ENCODE results near the gene ECEL1.
"Not testable (repeated sequence)": the region's sequence is repeated elsewhere in the genome, so short reads cannot be mapped to it uniquely, and the experiment has no call there.

ECEL1 gene

DNA sequence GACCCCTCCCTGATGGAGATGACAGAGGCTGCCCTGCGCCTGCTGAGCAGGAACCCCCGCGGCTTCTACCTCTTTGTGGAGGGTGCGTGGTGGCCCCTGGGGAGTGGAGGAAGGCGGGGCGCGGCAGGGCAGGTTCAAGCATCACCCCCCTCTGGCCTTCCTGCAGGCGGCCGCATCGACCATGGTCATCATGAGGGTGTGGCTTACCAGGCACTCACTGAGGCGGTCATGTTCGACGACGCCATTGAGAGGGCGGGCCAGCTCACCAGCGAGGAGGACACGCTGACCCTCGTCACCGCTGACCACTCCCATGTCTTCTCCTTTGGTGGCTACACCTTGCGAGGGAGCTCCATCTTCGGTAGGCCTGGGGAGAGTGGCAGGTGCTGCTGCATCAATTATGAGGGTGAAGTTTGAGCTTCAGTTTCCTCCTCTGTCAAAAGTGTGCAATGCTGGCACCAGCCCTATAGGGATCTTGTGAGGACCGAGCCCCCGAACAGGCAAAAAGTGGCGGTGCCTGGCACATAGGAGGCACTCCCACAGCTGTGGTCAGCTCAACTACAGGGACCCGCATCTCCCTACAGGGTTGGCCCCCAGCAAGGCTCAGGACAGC, 29.5 kb downstream of the ECEL1 start:
- H3K4me1 ChIP-seq (ENCODE audit: insufficient read depth, low read length) = no peaks in the 10 kb centered on the region
- H3K36me3 ChIP-seq (ENCODE audit: insufficient read depth, low read depth, low read length) = no peaks in the 10 kb centered on the region
- H3K9me3 ChIP-seq (ENCODE audit: insufficient read depth, low read depth, low read length) = no peaks in the 10 kb centered on the region
- no peak overlapping the region for H3K4me3 ChIP-seq (ENCODE audit: low read length)
- no peak overlapping the region for H3K9ac ChIP-seq (ENCODE audit: low read depth, low read length)
- no peak overlapping the region for H3K27ac ChIP-seq (ENCODE audit: low read length)
- no peaks in the 10 kb centered on the region for H3K27me3 ChIP-seq (ENCODE audit: insufficient read depth, low read length)

GRCh38 chr2:232457121-232458011, 30.3 kb downstream of the ECEL1 start:
- no peaks in the 10 kb centered on the region for H3K4me1 ChIP-seq (ENCODE audit: insufficient read depth, low read length)
- no peak overlapping the region for H3K27ac ChIP-seq (ENCODE audit: low read length)
- H3K27me3 ChIP-seq (ENCODE audit: insufficient read depth, low read length) = no peaks in the 10 kb centered on the region
- H3K9ac ChIP-seq (ENCODE audit: low read depth, low read length) = no peak overlapping the region
- no peaks in the 10 kb centered on the region for H3K36me3 ChIP-seq (ENCODE audit: insufficient read depth, low read depth, low read length)
- H3K9me3 ChIP-seq (ENCODE audit: insufficient read depth, low read depth, low read length) = no peaks in the 10 kb centered on the region
- no peak overlapping the region for H3K4me3 ChIP-seq (ENCODE audit: low read length)

- H3K36me3 ChIP-seq (ENCODE audit: insufficient read depth, low read depth, low read length) = no peaks in the 10 kb centered on the region
- no peaks in the 10 kb centered on the region for H3K4me1 ChIP-seq (ENCODE audit: insufficient read depth, low read length)
- H3K9ac ChIP-seq (ENCODE audit: low read depth, low read length) = no peak overlapping the region
- H3K4me3 ChIP-seq (ENCODE audit: low read length) = no peak overlapping the region
- H3K27ac ChIP-seq (ENCODE audit: low read length) = no peak overlapping the region
- H3K27me3 ChIP-seq (ENCODE audit: insufficient read depth, low read length) = no peaks in the 10 kb centered on the region
- H3K9me3 ChIP-seq (ENCODE audit: insufficient read depth, low read depth, low read length) = no peaks in the 10 kb centered on the region
Measured at GRCh38 chr2:232456296-232457120, 31.1 kb downstream of the ECEL1 start.

GRCh38 chr2:232455426-232456255, 32.0 kb downstream of the ECEL1 start, which contains the start of gene ALPI:
Gene ALPI, plus strand, starts transcription at chr2:232456153. Its CDS starts 47 bp downstream, at chr2:232456200.
- Histone ChIP-seq H3K4me1 (ENCODE audit: insufficient read depth, low read length) (no peaks in the 10 kb centered on the region), H3K9me3 (ENCODE audit: insufficient read depth, low read depth, low read length) (no peaks in the 10 kb centered on the region), H3K9ac (ENCODE audit: low read depth, low read length) (no peak within 1 kb of the TSS), H3K36me3 (ENCODE audit: insufficient read depth, low read depth, low read length) (no peaks in the 10 kb centered on the region), H3K27ac (ENCODE audit: low read length) (no peak within 1 kb of the TSS), H3K27me3 (ENCODE audit: insufficient read depth, low read length) (no peaks in the 10 kb centered on the region), H3K4me3 (ENCODE audit: low read length) (no peak within 1 kb of the TSS)

GRCh38 chr2:232454630-232455029, 33.0 kb downstream of the ECEL1 start:
- H3K4me1 ChIP-seq (ENCODE audit: insufficient read depth, low read length) = no peaks in the 10 kb centered on the region
- H3K4me3 ChIP-seq (ENCODE audit: low read length) = no peak overlapping the region
- H3K9me3 ChIP-seq (ENCODE audit: insufficient read depth, low read depth, low read length) = no peaks in the 10 kb centered on the region
- H3K27ac ChIP-seq (ENCODE audit: low read length) = no peak overlapping the region
- H3K9ac ChIP-seq (ENCODE audit: low read depth, low read length) = no peak overlapping the region
- no peaks in the 10 kb centered on the region for H3K36me3 ChIP-seq (ENCODE audit: insufficient read depth, low read depth, low read length)
- H3K27me3 ChIP-seq (ENCODE audit: insufficient read depth, low read length) = no peaks in the 10 kb centered on the region

DNA sequence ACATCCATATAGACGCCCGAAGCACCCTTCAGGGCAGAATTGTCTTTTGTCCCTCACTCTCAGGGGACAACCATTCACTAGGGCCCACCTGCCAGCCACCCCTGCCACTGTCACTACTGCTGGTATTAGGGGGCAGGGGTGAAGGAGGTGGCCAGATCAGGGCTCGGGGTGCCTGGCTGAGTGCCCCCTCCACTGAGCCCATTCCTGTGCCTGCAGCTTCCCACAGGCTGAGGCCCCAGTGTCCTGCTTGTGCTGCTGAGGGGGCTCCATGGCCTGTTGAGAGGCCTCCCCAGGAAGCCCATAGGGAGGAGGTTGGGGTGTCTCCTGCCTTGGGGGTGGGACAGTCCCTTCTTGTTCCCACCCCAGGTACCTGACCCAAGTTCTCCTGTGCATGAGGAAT, 36.0 kb downstream of the ECEL1 start:
- H3K4me3 ChIP-seq (ENCODE audit: low read length); H3K36me3 ChIP-seq (ENCODE audit: insufficient read depth, low read depth, low read length); H3K27me3 ChIP-seq (ENCODE audit: insufficient read depth, low read length); H3K27ac ChIP-seq (ENCODE audit: low read length); H3K4me1 ChIP-seq (ENCODE audit: insufficient read depth, low read length); H3K9ac ChIP-seq (ENCODE audit: low read depth, low read length); H3K9me3 ChIP-seq (ENCODE audit: insufficient read depth, low read depth, low read length): not testable (repeated sequence)

GRCh38 chr2:232449964-232450363, 37.7 kb downstream of the ECEL1 start:
- Histone ChIP-seq H3K9ac (ENCODE audit: low read depth, low read length) (no peak overlapping the region), H3K27ac (ENCODE audit: low read length) (no peak overlapping the region), H3K9me3 (ENCODE audit: insufficient read depth, low read depth, low read length) (no peaks in the 10 kb centered on the region), H3K36me3 (ENCODE audit: insufficient read depth, low read depth, low read length) (no peaks in the 10 kb centered on the region), H3K4me3 (ENCODE audit: low read length) (no peak overlapping the region), H3K27me3 (ENCODE audit: insufficient read depth, low read length) (no peaks in the 10 kb centered on the region), H3K4me1 (ENCODE audit: insufficient read depth, low read length) (no peaks in the 10 kb centered on the region; the same call in 1 of the 2 replicates)

DNA sequence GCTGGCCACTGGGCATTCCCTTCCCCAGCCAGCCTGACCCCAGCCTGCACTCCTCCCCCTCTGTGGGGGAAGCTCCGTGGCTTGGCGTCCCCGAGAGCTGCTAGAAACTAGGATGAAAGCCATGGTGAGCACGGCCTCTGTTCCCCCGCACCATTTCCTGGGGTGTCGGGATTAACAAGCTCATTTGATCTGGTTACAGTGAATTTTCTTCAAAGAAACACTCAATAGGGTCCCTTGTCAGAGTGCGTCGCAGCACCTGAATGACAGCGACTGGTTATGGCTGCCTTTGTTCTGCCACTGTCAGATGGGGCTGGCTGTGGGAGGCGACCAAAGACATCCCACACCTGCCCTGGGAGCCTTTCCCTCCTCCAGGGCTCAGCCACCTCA, 39.3 kb downstream of the ECEL1 start:
- Histone ChIP-seq H3K27ac (ENCODE audit: low read length) (no peak overlapping the region), H3K27me3 (ENCODE audit: insufficient read depth, low read length) (no peaks in the 10 kb centered on the region), H3K9ac (ENCODE audit: low read depth, low read length) (no peak overlapping the region), H3K36me3 (ENCODE audit: insufficient read depth, low read depth, low read length) (no peaks in the 10 kb centered on the region), H3K4me3 (ENCODE audit: low read length) (no peak overlapping the region), H3K4me1 (ENCODE audit: insufficient read depth, low read length) (no peaks in the 10 kb centered on the region; the same call in 1 of the 2 replicates), H3K9me3 (ENCODE audit: insufficient read depth, low read depth, low read length) (no peaks in the 10 kb centered on the region)

DNA sequence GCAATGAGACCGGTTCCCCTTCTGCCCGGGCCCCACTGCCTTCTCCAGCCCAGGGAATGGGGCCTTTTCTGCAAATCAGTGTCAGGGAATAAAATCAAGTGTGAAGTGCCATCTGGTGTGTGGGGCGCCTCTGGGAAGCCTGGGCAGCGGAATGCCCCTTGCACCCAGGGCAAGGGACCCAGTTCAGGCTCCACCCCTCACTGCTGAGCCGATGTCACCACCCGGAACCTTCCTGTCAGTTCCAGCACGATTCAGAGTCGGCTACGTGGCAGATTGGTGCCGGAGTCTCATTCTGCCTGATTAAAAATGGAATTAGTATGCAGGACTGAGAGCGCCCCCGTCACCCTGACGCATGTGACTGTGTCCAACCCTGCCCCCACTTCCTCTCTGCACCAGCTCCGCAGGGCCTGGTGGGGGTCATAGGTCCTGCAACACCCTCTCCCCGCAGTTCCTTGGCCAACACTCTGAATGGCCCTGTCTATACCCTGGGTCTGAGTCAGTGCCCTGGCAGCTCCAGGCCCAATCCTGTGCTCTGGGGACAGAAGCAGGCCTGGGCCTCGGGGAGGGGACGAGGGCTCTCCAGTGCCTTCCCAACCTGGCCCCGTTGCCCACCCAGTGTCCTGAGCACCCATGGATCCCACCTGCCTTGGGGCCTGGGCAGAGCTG, 39.9 kb downstream of the ECEL1 start:
- H3K9ac ChIP-seq (ENCODE audit: low read depth, low read length) = no peak overlapping the region

DNA sequence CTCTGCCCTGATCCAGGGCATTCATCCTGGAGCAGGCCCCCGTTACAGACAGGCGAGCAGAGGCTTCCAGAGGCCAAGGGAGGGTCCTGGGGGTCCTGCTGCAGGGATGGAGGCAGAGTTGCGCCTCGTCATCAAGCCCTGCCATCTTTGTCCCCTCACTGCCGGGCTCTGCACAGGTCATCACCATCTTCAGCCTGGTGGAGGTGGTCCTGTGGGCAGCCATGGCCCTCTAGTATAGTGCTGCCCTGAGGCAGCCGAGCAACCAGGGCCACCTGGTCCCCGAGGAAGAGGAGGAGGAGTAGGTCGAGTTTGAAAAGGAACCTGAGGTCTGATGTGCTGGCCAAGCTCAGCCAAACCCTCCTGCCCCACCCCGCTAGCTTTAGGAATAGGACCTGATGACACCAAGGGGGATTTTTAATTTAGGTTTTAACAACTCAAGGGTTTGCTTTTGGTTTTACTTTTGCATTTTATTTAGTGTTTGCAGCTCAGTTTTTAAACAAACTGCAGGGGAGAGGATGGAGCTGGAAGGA, 40.5 kb downstream of the ECEL1 start:
- Histone ChIP-seq H3K4me1 (ENCODE audit: insufficient read depth, low read length) (no peaks in the 10 kb centered on the region; the same call in 1 of the 2 replicates), H3K9me3 (ENCODE audit: insufficient read depth, low read depth, low read length) (no peaks in the 10 kb centered on the region), H3K27ac (ENCODE audit: low read length) (no peak overlapping the region), H3K36me3 (ENCODE audit: insufficient read depth, low read depth, low read length) (no peaks in the 10 kb centered on the region), H3K27me3 (ENCODE audit: insufficient read depth, low read length) (no peaks in the 10 kb centered on the region), H3K4me3 (ENCODE audit: low read length) (no peak overlapping the region), H3K9ac (ENCODE audit: low read depth, low read length) (no peak overlapping the region)

More for the DNA sequence above, 39.9 kb downstream of the ECEL1 start:
- Histone ChIP-seq H3K27me3 (ENCODE audit: insufficient read depth, low read length) (no peaks in the 10 kb centered on the region), H3K4me1 (ENCODE audit: insufficient read depth, low read length) (no peaks in the 10 kb centered on the region; the same call in 1 of the 2 replicates), H3K9me3 (ENCODE audit: insufficient read depth, low read depth, low read length) (no peaks in the 10 kb centered on the region), H3K36me3 (ENCODE audit: insufficient read depth, low read depth, low read length) (no peaks in the 10 kb centered on the region), H3K27ac (ENCODE audit: low read length) (no peak overlapping the region), H3K4me3 (ENCODE audit: low read length) (no peak overlapping the region)

Measured in iPS-20b (cell line).